GM18868 (cell line): ENCODE measurements around the gene CARD19.
A peak's percentile ranks its signal among the peaks of the same experiment; 100 is the strongest.

Experiments used
- ATAC-seq: cut with Tn5 transposase; IDR thresholded peaks from one replicate; pipeline ENCODE4 v1.9.1; 2021; ENCODE audit warnings: mild to moderate bottlenecking, moderate library complexity; ENCODE audit not compliant: unreplicated experiment

CARD19 gene

GRCh38 chr9:93149361-93149760 lies 53.3 kb downstream of the CARD19 start:
- ATAC-seq: no peak

- ATAC-seq: no peak
Measured at GRCh38 chr9:93151097-93151784, 55.2 kb downstream of the CARD19 start.

- ATAC-seq: no peak
Measured at GRCh38 chr9:93154293-93154903, 58.4 kb downstream of the CARD19 start.

- no peak for ATAC-seq
Measured at GRCh38 chr9:93155716-93156474, 59.9 kb downstream of the CARD19 start.

GRCh38 chr9:93156475-93157008 lies 60.5 kb downstream of the CARD19 start:
- ATAC-seq: peak; percentile 77

- peak; percentile 80 for ATAC-seq
Measured at GRCh38 chr9:93159601-93160471, 63.8 kb downstream of the CARD19 start.

- ATAC-seq: no peak
Measured at GRCh38 chr9:93161786-93162562, 66.0 kb downstream of the CARD19 start.
